Measurements from ENCODE around the gene TACSTD2. TPM values are rescaled to one million over a fixed set of nuclear protein-coding genes. Genes with fewer than 3 reads are reported as not detected.
A peak's percentile ranks its signal among the peaks of the same experiment; 100 is the strongest.

Gene TACSTD2
- total RNA-seq, 1 experiment from 2014 or later = 12.2 TPM

- Histone ChIP-seq H3K4me3 (replicated peaks in 1 of 2; ENCODE audit: low read depth in 1 of 2, low read length in 2 of 2) (peak overlapping the region; percentile 15 to 33; a peak in 3 of 4 replicates), H3K9me2 (ENCODE audit: insufficient read depth) (no peaks in the 10 kb centered on the region), H3K4me2 (ENCODE audit: low read length) (peak overlapping the region; percentile 61), H2AFZ (ENCODE audit: low read depth, low read length, poor library complexity, severe bottlenecking) (peak overlapping the region; percentile 75), H3K27me3 (ENCODE audit: insufficient read depth, low read length) (no peaks in the 10 kb centered on the region), H3K27ac (ENCODE audit: low read depth, low read length) (0 out of 2 replicates have a peak overlapping the region, but pooled peaks have one; percentile 31), H3K4me1 (ENCODE audit: control insufficient read depth in 1 of 2, insufficient read depth in 2 of 2, low read length in 2 of 2) (peaks cover 14 to 76% of the 10 kb centered on the region in 2 experiments), H3K9ac (ENCODE audit: low read length) (peak overlapping the region; percentile 50), H3K36me3 (ENCODE audit: control insufficient read depth in 1 of 2, insufficient read depth in 2 of 2, low read length in 2 of 2) (no peaks in the 10 kb centered on the region), H3K79me2 (ENCODE audit: insufficient read depth, low read length) (no peaks in the 10 kb centered on the region), H4K20me1 (ENCODE audit: insufficient read depth) (no peaks in the 10 kb centered on the region), H3K9me3 (ENCODE audit: control insufficient read depth in 1 of 2, insufficient read depth in 1 of 2, low read depth in 1 of 2, low read length in 2 of 2) (no peaks in the 10 kb centered on the region)
- ATAC-seq (peak; percentile 5), DNase-seq (ENCODE audit: low read depth, low spot score) (no peak)
- intact Hi-C loops (cut with micrococcal nuclease) = no loop called here
- TF ChIP-seq ELF1 (IDR thresholded peaks at IDR 0.05; ENCODE audit: borderline replicate concordance, low read depth) (no peak), POLR2AphosphoS5 (IDR thresholded peaks at IDR 0.05; ENCODE audit: low read depth, low read length) (no peak), RAD21 (IDR thresholded peaks at IDR 0.05; ENCODE audit: low read depth) (no peak), CTCF (IDR thresholded peaks at IDR 0.05 in 2 of 3, conservative IDR thresholded peaks at IDR 0.05 in 1 of 3; ENCODE audit: borderline replicate concordance in 1 of 3, insufficient read depth in 1 of 3, low read depth in 2 of 3, low read length in 2 of 3) (no peak), ZFX (IDR thresholded peaks at IDR 0.05) (no peak), TCF7L2 (IDR thresholded peaks at IDR 0.05; ENCODE audit: borderline replicate concordance, extremely low read depth, insufficient read depth, insufficient read length) (no peak), EGR1 (IDR thresholded peaks at IDR 0.05; ENCODE audit: low read depth) (no peak), SIN3A (IDR thresholded peaks at IDR 0.05; ENCODE audit: low read depth) (no peak), FOSL1 (IDR thresholded peaks at IDR 0.05; ENCODE audit: low read depth) (no peak), REST (IDR thresholded peaks at IDR 0.05; ENCODE audit: low read depth) (no peak), ZBTB33 (IDR thresholded peaks at IDR 0.05; ENCODE audit: extremely low read depth, insufficient replicate concordance, low read length) (no peak)
- POLR2A ChIA-PET = no interaction called here
- RAD21 ChIA-PET (ENCODE audit: low non-redundant PET in 1 of 2, low total read pairs in 2 of 2, uncharacterized antibody in 2 of 2, unreplicated experiment in 2 of 2) = no interaction called here
- CTCF ChIA-PET = no interaction called here
- no TSS peak for BruUV-seq (replicated peaks)
Observed at GRCh38 chr1:58577654-58578030, 590 bp upstream of the TACSTD2 start.
